Smooth muscle cell (in vitro differentiated cells): ENCODE measurements around the gene GRIA4. TPM values are rescaled to one million over a fixed set of nuclear protein-coding genes. Genes with fewer than 3 reads are reported as not detected.

Experiments used
- DNase-seq: peaks from one replicate; lab custom pipeline; 2025; ENCODE audit not compliant: unreplicated experiment; lab: John Stamatoyannopoulos, UW
- H2AFZ ChIP-seq: fragments of 200-600 bp; sonication (generic); 2 replicates; pipeline ENCODE4 v1.6.0; 2016; ENCODE audit warnings: antibody characterized with exemption, low read depth, mild to moderate bottlenecking
- H3F3A ChIP-seq: fragments of 200-600 bp; sonication (generic); 2 replicates; pipeline ENCODE4 v1.6.0; 2017; ENCODE audit warnings: antibody characterized with exemption, low read depth
- H3K27ac ChIP-seq: fragments of 200-600 bp; sonication (generic); 2 replicates; pipeline ENCODE4 v1.5.1; 2016; ENCODE audit warnings: low read depth, mild to moderate bottlenecking
- H3K27me3 ChIP-seq: fragments of 200-600 bp; sonication (generic); 2 replicates; pipeline ENCODE4 v1.6.1; 2016; ENCODE audit warnings: low read depth, mild to moderate bottlenecking
- H3K36me3 ChIP-seq: fragments of 200-600 bp; sonication (generic); 2 replicates; pipeline ENCODE4 v1.5.1; 2016; ENCODE audit warnings: low read depth
- H3K4me1 ChIP-seq: fragments of 200-600 bp; sonication (generic); 2 replicates; pipeline ENCODE4 v1.5.1; 2016; ENCODE audit warnings: low read depth
- H3K4me2 ChIP-seq: fragments of 200-600 bp; sonication (generic); 2 replicates; pipeline ENCODE4 v1.6.0; 2016; ENCODE audit warnings: mild to moderate bottlenecking
- H3K4me3 ChIP-seq: fragments of 200-600 bp; sonication (generic); 2 replicates; pipeline ENCODE4 v1.5.1; 2016; ENCODE audit warnings: mild to moderate bottlenecking
- H3K79me2 ChIP-seq: fragments of 200-600 bp; sonication (generic); 2 replicates; pipeline ENCODE4 v1.6.0; 2016; ENCODE audit warnings: low read depth, mild to moderate bottlenecking
- H3K9ac ChIP-seq: fragments of 200-600 bp; sonication (generic); 2 replicates; pipeline ENCODE4 v1.6.0; 2016; ENCODE audit warnings: low read depth
- H3K9me3 ChIP-seq: fragments of 200-600 bp; sonication (generic); replicated peaks from 2 replicates; pipeline ENCODE4 v1.5.1; 2016; ENCODE audit warnings: low read depth
- H4K20me1 ChIP-seq: fragments of 200-600 bp; sonication (generic); 2 replicates; pipeline ENCODE4 v1.6.0; 2016; ENCODE audit warnings: low read depth
- WGBS: methylation state at CpG from one replicate; pipeline ENCODE4 v1.1.7; 2016; ENCODE audit warnings: low lambda C conversion rate; 5-methylcytosine and 5-hydroxymethylcytosine counted together
- polyA plus RNA-seq: library from polyadenylated mRNA; unstranded; fragments of >200 nt; fragmentation: Nextera tagmentation; extraction: Ambion mirVana; gene quantifications from 2 replicates; pipeline ENCODE4 v1.2.1, GENCODE V29; 2016
- total RNA-seq: library from RNA; depleted of rRNA; stranded (reverse); fragments of >200 nt; gene quantifications from 2 replicates; pipeline ENCODE4 v1.2.3, GENCODE V29; 2014
- TF ChIP-seq, protein P1 (sequence below): fragments of 200-600 bp; sonication (generic); IDR thresholded peaks from 2 replicates; pipeline ENCODE4 v1.5.1; 2017; ENCODE audit warnings: borderline replicate concordance, mild to moderate bottlenecking, antibody characterized with exemption; ENCODE audit not compliant: insufficient read depth, poor library complexity, severe bottlenecking

GRIA4 gene
- total and polyA plus RNA-seq, 2 experiments from 2014 or later = 3.1 TPM; not detected in 1

DNA sequence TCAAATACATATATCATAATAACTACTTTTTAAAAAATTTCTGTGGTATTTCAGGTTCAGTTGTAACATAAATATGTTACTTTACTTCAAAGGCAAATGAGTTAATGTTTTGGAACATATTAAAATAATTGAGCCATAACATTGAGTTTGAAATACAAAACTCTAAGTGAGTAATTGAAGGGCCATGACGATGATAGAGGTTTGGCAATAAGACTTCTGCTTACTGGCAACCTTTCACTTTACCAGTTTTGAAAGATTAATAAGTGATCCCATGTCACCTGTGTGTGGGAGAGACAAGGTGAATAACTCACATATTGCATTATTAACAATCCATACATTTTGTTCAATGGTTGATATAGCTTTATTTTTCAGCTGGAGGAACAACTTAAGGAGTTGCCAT is 144.4 kb downstream of the GRIA4 start:
- H3K4me1 ChIP-seq = no peaks in the 10 kb centered on the region
- no peak overlapping the region for H3K9ac ChIP-seq
- DNase-seq = no peak
- no peak overlapping the region for H3K4me2 ChIP-seq
- H3F3A ChIP-seq = no peaks in the 10 kb centered on the region
- 83% methylated on average over 1 of the region's 1 CpG for WGBS
- H3K9me3 ChIP-seq = no peaks in the 10 kb centered on the region
- H2AFZ ChIP-seq = no peak overlapping the region
- H3K4me3 ChIP-seq = no peak overlapping the region
- no peaks in the 10 kb centered on the region for H3K79me2 ChIP-seq
- no peaks in the 10 kb centered on the region for H3K27me3 ChIP-seq
- H4K20me1 ChIP-seq = no peaks in the 10 kb centered on the region
- H3K27ac ChIP-seq = no peak overlapping the region
- TF ChIP-seq, protein P1, sequence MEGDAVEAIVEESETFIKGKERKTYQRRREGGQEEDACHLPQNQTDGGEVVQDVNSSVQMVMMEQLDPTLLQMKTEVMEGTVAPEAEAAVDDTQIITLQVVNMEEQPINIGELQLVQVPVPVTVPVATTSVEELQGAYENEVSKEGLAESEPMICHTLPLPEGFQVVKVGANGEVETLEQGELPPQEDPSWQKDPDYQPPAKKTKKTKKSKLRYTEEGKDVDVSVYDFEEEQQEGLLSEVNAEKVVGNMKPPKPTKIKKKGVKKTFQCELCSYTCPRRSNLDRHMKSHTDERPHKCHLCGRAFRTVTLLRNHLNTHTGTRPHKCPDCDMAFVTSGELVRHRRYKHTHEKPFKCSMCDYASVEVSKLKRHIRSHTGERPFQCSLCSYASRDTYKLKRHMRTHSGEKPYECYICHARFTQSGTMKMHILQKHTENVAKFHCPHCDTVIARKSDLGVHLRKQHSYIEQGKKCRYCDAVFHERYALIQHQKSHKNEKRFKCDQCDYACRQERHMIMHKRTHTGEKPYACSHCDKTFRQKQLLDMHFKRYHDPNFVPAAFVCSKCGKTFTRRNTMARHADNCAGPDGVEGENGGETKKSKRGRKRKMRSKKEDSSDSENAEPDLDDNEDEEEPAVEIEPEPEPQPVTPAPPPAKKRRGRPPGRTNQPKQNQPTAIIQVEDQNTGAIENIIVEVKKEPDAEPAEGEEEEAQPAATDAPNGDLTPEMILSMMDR = no peak
- H3K36me3 ChIP-seq = no peaks in the 10 kb centered on the region

DNA sequence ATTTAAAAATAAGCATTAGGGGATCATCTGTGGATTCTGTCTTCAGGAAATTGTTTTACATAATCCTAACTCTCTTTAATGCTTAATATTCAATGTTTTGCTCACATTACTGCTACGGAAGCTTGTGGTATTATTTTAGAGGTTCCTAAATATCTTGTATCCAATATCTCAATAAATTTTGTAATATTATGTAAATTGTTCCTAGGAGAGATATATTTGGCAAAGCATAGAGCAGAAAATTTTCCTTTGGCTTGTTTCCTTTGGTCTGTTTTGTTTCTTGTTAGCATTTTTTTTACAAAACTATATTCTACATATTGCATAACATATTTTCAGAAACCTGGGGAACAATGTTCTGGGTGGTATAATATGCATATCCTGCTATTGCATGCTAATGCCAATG is 144.8 kb downstream of the GRIA4 start:
- H3K79me2 ChIP-seq = no peaks in the 10 kb centered on the region
- no peak for DNase-seq
- no peak overlapping the region for H2AFZ ChIP-seq
- H3K36me3 ChIP-seq = no peaks in the 10 kb centered on the region
- H3K27ac ChIP-seq = no peak overlapping the region
- H3K27me3 ChIP-seq = no peaks in the 10 kb centered on the region
- H3K4me1 ChIP-seq = no peaks in the 10 kb centered on the region
- WGBS = 85% methylated on average over 1 of the region's 1 CpG
- H3K9me3 ChIP-seq = no peaks in the 10 kb centered on the region
- H3F3A ChIP-seq = no peaks in the 10 kb centered on the region
- H3K9ac ChIP-seq = no peak overlapping the region
- no peak overlapping the region for H3K4me2 ChIP-seq
- no peak overlapping the region for H3K4me3 ChIP-seq
- TF ChIP-seq, protein P1 = no peak
- H4K20me1 ChIP-seq = no peaks in the 10 kb centered on the region

DNA sequence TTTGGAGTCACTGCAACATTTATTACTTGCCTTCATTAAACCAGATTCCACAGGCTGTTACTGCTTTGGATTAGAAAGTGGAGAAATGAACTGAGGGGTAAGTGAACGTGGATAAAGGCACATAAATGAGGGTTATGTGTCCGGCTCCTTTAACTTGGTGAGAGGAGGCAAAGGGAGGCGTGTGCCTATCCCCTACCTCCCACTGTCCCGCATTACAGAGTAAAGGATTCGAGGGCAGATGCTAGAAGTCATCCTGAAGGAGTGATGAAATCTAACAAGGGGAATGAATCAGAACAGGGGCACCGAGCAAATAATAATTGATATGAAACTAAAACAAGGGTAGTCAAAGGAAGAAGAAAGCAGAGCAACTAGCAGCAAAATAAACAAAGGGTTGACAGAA is 147.2 kb downstream of the GRIA4 start:
- TF ChIP-seq, protein P1 = no peak
- no peak for DNase-seq
- Histone ChIP-seq H3K27ac (no peak overlapping the region), H3K79me2 (no peaks in the 10 kb centered on the region), H3F3A (no peaks in the 10 kb centered on the region), H3K4me2 (no peak overlapping the region), H3K9me3 (no peaks in the 10 kb centered on the region), H2AFZ (no peak overlapping the region), H3K36me3 (no peaks in the 10 kb centered on the region), H3K27me3 (no peaks in the 10 kb centered on the region), H3K9ac (no peak overlapping the region), H3K4me3 (no peak overlapping the region), H3K4me1 (no peaks in the 10 kb centered on the region), H4K20me1 (no peaks in the 10 kb centered on the region)
- 80% methylated on average over 6 of the region's 6 CpGs for WGBS

DNA sequence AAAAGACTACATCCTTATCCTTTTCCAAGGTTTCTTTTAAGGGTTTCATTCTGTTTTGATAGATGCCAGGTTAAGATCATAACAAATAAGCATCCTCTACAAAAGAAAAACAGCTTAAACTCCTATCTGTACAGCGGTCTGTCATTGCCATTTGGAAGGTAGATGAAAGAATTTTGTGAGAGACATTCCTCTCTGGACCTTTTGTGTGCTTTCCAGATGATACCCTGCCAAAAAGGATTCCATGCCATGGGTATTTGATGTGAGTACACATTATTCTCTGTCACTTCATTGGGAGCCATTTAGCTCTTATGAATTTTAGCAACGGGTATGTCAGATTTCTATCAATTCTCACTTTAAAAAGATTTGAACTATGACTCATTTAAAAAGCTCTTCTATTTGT is 153.7 kb downstream of the GRIA4 start:
- no peaks in the 10 kb centered on the region for H3K9me3 ChIP-seq
- H3K36me3 ChIP-seq = no peaks in the 10 kb centered on the region
- TF ChIP-seq, protein P1 = no peak
- no peak overlapping the region for H3K27ac ChIP-seq
- H3K4me3 ChIP-seq = no peak overlapping the region
- WGBS = 91% methylated on average over 2 of the region's 2 CpGs
- H3K4me2 ChIP-seq = no peak overlapping the region
- H3K9ac ChIP-seq = no peak overlapping the region
- no peak overlapping the region for H2AFZ ChIP-seq
- no peak for DNase-seq
- no peaks in the 10 kb centered on the region for H3K79me2 ChIP-seq
- no peaks in the 10 kb centered on the region for H3K4me1 ChIP-seq
- H3F3A ChIP-seq = no peaks in the 10 kb centered on the region
- H3K27me3 ChIP-seq = no peaks in the 10 kb centered on the region
- no peaks in the 10 kb centered on the region for H4K20me1 ChIP-seq
